OCI-LY7 (cell line): ENCODE results near the gene OGFOD3. TPM values are rescaled to one million over a fixed set of nuclear protein-coding genes. Genes with fewer than 3 reads are reported as not detected.

Experiments used
- BruUV-seq: library from RNA; stranded (reverse); fragments of 400-500 nt; replicated peaks from 2 replicates; lab custom pipeline; 2021; lab: Mats Ljungman, UMichigan
- CTCF ChIA-PET: fragments of 300-600 bp; sonication (Branson Sonifier 250); formaldehyde crosslinking; loops from one replicate; lab custom pipeline; 2022; ENCODE audit warnings: antibody characterized with exemption; ENCODE audit not compliant: unreplicated experiment; lab: Charles Lee
- POLR2A ChIA-PET: fragments of 300-600 bp; sonication (Branson Sonifier 250); formaldehyde crosslinking; loops from one replicate; lab custom pipeline; 2022; ENCODE audit warnings: antibody characterized with exemption; lab: Charles Lee
- DNase-seq: peaks from one replicate; pipeline ENCODE4 v3.0.0-alpha.2; 2015; ENCODE audit warnings: low spot score
- H2AFZ ChIP-seq: fragments of 200-600 bp; sonication (generic), shearing (Covaris generic); 2 replicates; pipeline ENCODE4 v1.6.1; 2014; ENCODE audit warnings: mild to moderate bottlenecking, antibody characterized with exemption, low read length, moderate library complexity
- H3K27ac ChIP-seq: fragments of 200-600 bp; sonication (generic); 2 replicates; pipeline ENCODE4 v1.5.1; 2014; ENCODE audit warnings: mixed run types, low read depth, mild to moderate bottlenecking, moderate library complexity, low read length, inconsistent platforms; ENCODE audit not compliant: poor library complexity, severe bottlenecking
- H3K36me3 ChIP-seq: fragments of 200-600 bp; sonication (generic); 2 replicates; pipeline ENCODE4 v1.6.1; 2014; ENCODE audit warnings: mild to moderate bottlenecking, antibody characterized with exemption, low read length, moderate library complexity, mixed read lengths; ENCODE audit not compliant: insufficient read depth
- H3K4me1 ChIP-seq: fragments of 200-600 bp; sonication (generic); 2 replicates; pipeline ENCODE4 v1.5.1; 2014; ENCODE audit warnings: mild to moderate bottlenecking, low read length; ENCODE audit not compliant: insufficient read depth, poor library complexity, severe bottlenecking
- H3K4me2 ChIP-seq: fragments of 200-600 bp; sonication (generic); 2 replicates; pipeline ENCODE4 v1.6.1; 2014; ENCODE audit warnings: mild to moderate bottlenecking, low read length
- H3K4me3 ChIP-seq: fragments of 200-600 bp; sonication (generic); 2 replicates; pipeline ENCODE4 v1.5.1; 2014; ENCODE audit warnings: mild to moderate bottlenecking, low read depth, low read length; ENCODE audit not compliant: poor library complexity, severe bottlenecking
- H3K79me2 ChIP-seq: fragments of 200-600 bp; sonication (generic); 2 replicates; pipeline ENCODE4 v1.6.1; 2016; ENCODE audit warnings: low read depth, mild to moderate bottlenecking, low read length, moderate library complexity, mixed read lengths; ENCODE audit not compliant: insufficient read depth
- H3K9me2 ChIP-seq: fragments of 200-600 bp; sonication (generic); 2 replicates; pipeline ENCODE4 v1.6.1; 2016; ENCODE audit warnings: mild to moderate bottlenecking, low read length, mixed read lengths; ENCODE audit not compliant: insufficient read depth
- H3K9me3 ChIP-seq: fragments of 200-600 bp; sonication (generic); 2 replicates; pipeline ENCODE4 v1.6.1; 2014; ENCODE audit warnings: mild to moderate bottlenecking, mixed run types, low read length, mixed read lengths
- H4K20me1 ChIP-seq: fragments of 200-600 bp; sonication (generic); 2 replicates; pipeline ENCODE4 v1.6.1; 2014; ENCODE audit warnings: mild to moderate bottlenecking, antibody characterized with exemption, low read length, moderate library complexity, mixed read lengths; ENCODE audit not compliant: insufficient read depth
- EZH2phosphoT487 ChIP-seq: fragments of 200-600 bp; sonication (generic); IDR thresholded peaks from 2 replicates; pipeline ENCODE4 v1.6.1; 2018; ENCODE audit warnings: low read depth, borderline replicate concordance, mild to moderate bottlenecking, mixed run types, antibody characterized with exemption, low read length, moderate library complexity, mixed read lengths
- intact Hi-C: fragments of 100-400 bp; cut with micrococcal nuclease; formaldehyde crosslinking; loops from one replicate; pipeline ENCODE4 v1.10.0; 2022; ENCODE audit not compliant: unreplicated experiment
- total RNA-seq, 2 experiments: library from RNA; depleted of rRNA in 1 of 2; stranded (reverse); fragments of >200 nt in 1 of 2; shearing (Covaris generic) in 1 of 2; gene quantifications; 2 replicates each; pipeline ENCODE4 v1.2.3, GENCODE V29; 2014 to 2022
- TF ChIP-seq, protein P1 (sequence below): fragments of 200-600 bp; sonication (generic); conservative IDR thresholded peaks from 2 replicates; pipeline ENCODE4 v1.5.1; 2014; ENCODE audit warnings: mild to moderate bottlenecking, antibody characterized with exemption, low read length, moderate library complexity, mixed read lengths

The OGFOD3 gene
- total RNA-seq, 2 experiments from 2014 or later, result 55.6 to 65.2 TPM

DNA sequence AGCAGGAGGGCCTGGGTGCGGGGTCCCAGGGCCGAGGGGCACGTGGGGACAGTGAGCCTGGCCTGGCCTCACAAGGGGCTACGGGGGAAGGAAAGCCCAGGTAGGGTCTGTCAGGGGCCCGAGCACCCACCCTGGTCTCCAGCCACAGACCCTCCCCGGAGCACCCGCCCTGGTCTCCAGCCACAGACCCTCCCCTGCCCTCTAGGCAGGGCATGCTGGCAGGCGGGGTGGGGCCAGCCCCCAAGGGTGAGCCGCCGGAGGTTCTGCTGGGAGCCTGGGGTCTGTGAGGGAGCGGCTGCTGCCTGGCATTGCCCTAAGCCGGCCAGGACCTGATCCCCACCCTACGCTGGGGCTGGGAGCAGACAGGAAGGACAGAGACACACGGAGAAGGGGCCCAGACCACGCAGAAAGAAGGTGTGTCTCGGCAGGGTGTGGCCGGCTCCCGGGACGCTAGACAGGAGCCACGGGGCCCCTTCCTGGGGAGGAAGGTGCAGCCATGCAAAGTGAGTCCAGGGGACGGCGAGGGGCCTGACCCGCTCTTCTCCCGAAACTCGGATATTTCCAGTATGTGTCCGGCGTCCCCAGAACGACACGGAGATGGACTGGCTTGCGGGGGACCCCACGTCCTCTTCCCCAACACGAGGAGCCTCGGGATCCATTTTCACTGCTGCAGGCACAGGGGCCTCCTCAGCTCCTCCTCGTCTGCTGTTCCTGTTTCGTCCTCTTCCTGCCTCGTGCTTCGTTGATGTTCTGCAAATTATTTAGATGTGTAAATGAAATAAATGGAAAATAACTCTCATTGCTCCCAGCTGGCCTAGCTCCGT, 31.3 kb downstream of the OGFOD3 start:
- BruUV-seq, result no TSS peak
- intact Hi-C loops, result no loop called here
- Histone ChIP-seq H3K4me3 (no peak overlapping the region), H4K20me1 (no peaks in the 10 kb centered on the region), H3K79me2 (no peaks in the 10 kb centered on the region), H3K4me1 (no peaks in the 10 kb centered on the region), H2AFZ (no peak overlapping the region), H3K9me2 (no peaks in the 10 kb centered on the region), H3K27ac (no peak overlapping the region), H3K36me3 (peaks cover 5% of the 10 kb centered on the region; the same call in 1 of the 2 replicates), H3K4me2 (no peak overlapping the region), H3K9me3 (no peaks in the 10 kb centered on the region)
- DNase-seq, result no peak
- TF ChIP-seq, protein P1, sequence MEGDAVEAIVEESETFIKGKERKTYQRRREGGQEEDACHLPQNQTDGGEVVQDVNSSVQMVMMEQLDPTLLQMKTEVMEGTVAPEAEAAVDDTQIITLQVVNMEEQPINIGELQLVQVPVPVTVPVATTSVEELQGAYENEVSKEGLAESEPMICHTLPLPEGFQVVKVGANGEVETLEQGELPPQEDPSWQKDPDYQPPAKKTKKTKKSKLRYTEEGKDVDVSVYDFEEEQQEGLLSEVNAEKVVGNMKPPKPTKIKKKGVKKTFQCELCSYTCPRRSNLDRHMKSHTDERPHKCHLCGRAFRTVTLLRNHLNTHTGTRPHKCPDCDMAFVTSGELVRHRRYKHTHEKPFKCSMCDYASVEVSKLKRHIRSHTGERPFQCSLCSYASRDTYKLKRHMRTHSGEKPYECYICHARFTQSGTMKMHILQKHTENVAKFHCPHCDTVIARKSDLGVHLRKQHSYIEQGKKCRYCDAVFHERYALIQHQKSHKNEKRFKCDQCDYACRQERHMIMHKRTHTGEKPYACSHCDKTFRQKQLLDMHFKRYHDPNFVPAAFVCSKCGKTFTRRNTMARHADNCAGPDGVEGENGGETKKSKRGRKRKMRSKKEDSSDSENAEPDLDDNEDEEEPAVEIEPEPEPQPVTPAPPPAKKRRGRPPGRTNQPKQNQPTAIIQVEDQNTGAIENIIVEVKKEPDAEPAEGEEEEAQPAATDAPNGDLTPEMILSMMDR, result no peak
- TF ChIP-seq EZH2phosphoT487, result no peak
- POLR2A ChIA-PET, result no interaction called here
- CTCF ChIA-PET, result no interaction called here

DNA sequence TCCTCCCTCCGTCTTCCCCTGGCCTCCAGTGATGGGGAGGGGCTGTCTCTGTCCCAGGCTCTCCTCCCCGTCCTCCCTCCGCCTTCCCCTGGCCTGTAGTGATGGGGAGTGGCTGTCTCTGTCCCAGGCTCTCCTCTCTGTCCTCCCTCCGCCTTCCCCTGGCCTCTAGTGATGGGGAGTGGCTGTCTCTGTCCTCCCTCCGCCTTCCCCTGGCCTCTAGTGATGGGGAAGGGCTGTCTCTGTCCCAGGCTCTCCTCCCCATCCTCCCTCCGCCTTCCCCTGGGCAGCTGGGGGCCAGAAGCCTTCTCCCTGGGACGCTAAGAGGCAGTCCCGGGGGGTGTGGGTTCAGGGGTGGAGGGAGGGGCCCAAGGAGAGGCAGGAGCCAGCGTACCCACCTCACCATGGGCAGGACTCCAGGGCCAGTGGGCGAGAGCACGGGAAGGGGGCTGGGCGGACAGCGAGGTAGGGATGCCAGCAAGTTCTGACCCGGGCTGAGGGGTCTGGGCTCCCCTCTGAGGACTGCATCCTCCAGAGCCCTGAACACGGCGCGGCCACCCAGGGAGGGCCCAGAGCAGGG, 32.0 kb downstream of the OGFOD3 start:
- Histone ChIP-seq H3K4me3 (no peak overlapping the region), H3K4me1 (no peaks in the 10 kb centered on the region), H3K36me3 (no peaks in the 10 kb centered on the region), H3K4me2 (no peak overlapping the region), H3K79me2 (no peaks in the 10 kb centered on the region), H3K9me2 (no peaks in the 10 kb centered on the region), H3K9me3 (no peaks in the 10 kb centered on the region), H3K27ac (no peak overlapping the region), H4K20me1 (no peaks in the 10 kb centered on the region), H2AFZ (no peak overlapping the region)
- POLR2A ChIA-PET, result no interaction called here
- no TSS peak for BruUV-seq
- TF ChIP-seq, protein P1, result no peak
- no peak for TF ChIP-seq EZH2phosphoT487
- DNase-seq, result no peak
- intact Hi-C loops, result no loop called here
- CTCF ChIA-PET, result no interaction called here
